NCI-H1436 (cell line): ENCODE measurements around the gene BAG3.

Experiments
- DNase-seq: peaks from one replicate; lab custom pipeline; 2025; lab: John Stamatoyannopoulos, UW

Gene BAG3

GRCh38 chr10:119667562-119668328 lies 16.6 kb downstream of the BAG3 start:
- no peak for DNase-seq

- no peak for DNase-seq
These were observed 17.3 kb downstream of the BAG3 start for GRCh38 chr10:119668461-119668860.

- no peak for DNase-seq
These were observed 18.2 kb downstream of the BAG3 start for GRCh38 chr10:119669331-119669730.

- no peak for DNase-seq
These were observed 18.9 kb downstream of the BAG3 start for GRCh38 chr10:119669975-119670640.

- DNase-seq = no peak
These were observed 19.5 kb downstream of the BAG3 start for GRCh38 chr10:119670717-119671116.

- DNase-seq = no peak
These were observed 20.2 kb downstream of the BAG3 start for GRCh38 chr10:119671381-119671780.

- DNase-seq = no peak
These were observed 21.1 kb downstream of the BAG3 start for GRCh38 chr10:119672291-119672690.

GRCh38 chr10:119673271-119673670 lies 22.1 kb downstream of the BAG3 start:
- no peak for DNase-seq

GRCh38 chr10:119675483-119676170 lies 24.4 kb downstream of the BAG3 start:
- DNase-seq = no peak

- no peak for DNase-seq
These were observed 25.9 kb downstream of the BAG3 start for GRCh38 chr10:119677126-119677525.

- no peak for DNase-seq
These were observed 26.9 kb downstream of the BAG3 start for GRCh38 chr10:119677904-119678755.

- DNase-seq = no peak
These were observed 28.3 kb downstream of the BAG3 start for GRCh38 chr10:119679480-119679829.

GRCh38 chr10:119680050-119680449 lies 28.9 kb downstream of the BAG3 start:
- DNase-seq = no peak

GRCh38 chr10:119680650-119681081 lies 29.5 kb downstream of the BAG3 start:
- no peak for DNase-seq

- peak; percentile 83 for DNase-seq
These were observed 35.4 kb downstream of the BAG3 start for GRCh38 chr10:119686465-119687191.

- no peak for DNase-seq
These were observed 36.2 kb downstream of the BAG3 start for GRCh38 chr10:119687192-119688032.

- no peak for DNase-seq
These were observed 36.9 kb downstream of the BAG3 start for GRCh38 chr10:119688033-119688508.

GRCh38 chr10:119689016-119689580 lies 37.9 kb downstream of the BAG3 start:
- DNase-seq = no peak

GRCh38 chr10:119691726-119692125 lies 40.5 kb downstream of the BAG3 start:
- DNase-seq = no peak
